Measurements from ENCODE around the gene ZBTB40.

ZBTB40 gene

GRCh38 chr1:22553991-22554522 lies 102.4 kb downstream of the ZBTB40 start:
- FAIRE-seq, result no peak
- DNase-seq (ENCODE audit: low spot score), result no peak

- DNase-seq (ENCODE audit: low spot score), result no peak
- no peak for FAIRE-seq
Measured at GRCh38 chr1:22555371-22555656, 103.7 kb downstream of the ZBTB40 start.

- DNase-seq (ENCODE audit: low spot score), result no peak
- no peak for FAIRE-seq
Measured at GRCh38 chr1:22556391-22557104, 104.9 kb downstream of the ZBTB40 start.

- DNase-seq (ENCODE audit: low spot score), result no peak
- no peak for FAIRE-seq
Measured at GRCh38 chr1:22557341-22557950, 105.8 kb downstream of the ZBTB40 start.

- no peak for FAIRE-seq
- DNase-seq (ENCODE audit: low spot score), result no peak
Measured at GRCh38 chr1:22562584-22563583, 111.2 kb downstream of the ZBTB40 start, which contains the start of gene EPHA8. Gene EPHA8 (plus strand): TSS chr1:22563489. CDS start chr1:22563636, 147 bp downstream.

- no peak for DNase-seq (ENCODE audit: low spot score)
Measured at GRCh38 chr1:22563671-22564602, 112.3 kb downstream of the ZBTB40 start.

GRCh38 chr1:22566161-22566560 lies 114.5 kb downstream of the ZBTB40 start:
- no peak for DNase-seq (ENCODE audit: low spot score)
- FAIRE-seq, result no peak

More at GRCh38 chr1:22563671-22564602, 112.3 kb downstream of the ZBTB40 start:
- FAIRE-seq, result no peak

- no peak for DNase-seq (ENCODE audit: low spot score)
Measured at GRCh38 chr1:22567197-22567596, 115.5 kb downstream of the ZBTB40 start.

GRCh38 chr1:22567994-22568393 lies 116.3 kb downstream of the ZBTB40 start:
- DNase-seq (ENCODE audit: low spot score), result no peak
- FAIRE-seq, result no peak

More at GRCh38 chr1:22567197-22567596, 115.5 kb downstream of the ZBTB40 start:
- no peak for FAIRE-seq

GRCh38 chr1:22569269-22569668 lies 117.6 kb downstream of the ZBTB40 start:
- FAIRE-seq (no peak), DNase-seq (ENCODE audit: low spot score) (no peak)

GRCh38 chr1:22570140-22570909 lies 118.7 kb downstream of the ZBTB40 start:
- no peak for FAIRE-seq

GRCh38 chr1:22572818-22573217 lies 121.2 kb downstream of the ZBTB40 start:
- no peak for DNase-seq (ENCODE audit: low spot score)
- FAIRE-seq, result no peak

More at GRCh38 chr1:22570140-22570909, 118.7 kb downstream of the ZBTB40 start:
- DNase-seq (ENCODE audit: low spot score), result no peak

- FAIRE-seq (no peak), DNase-seq (ENCODE audit: low spot score) (no peak)
Measured at GRCh38 chr1:22573237-22573636, 121.6 kb downstream of the ZBTB40 start.

- DNase-seq (ENCODE audit: low spot score) (no peak), FAIRE-seq (no peak)
Measured at GRCh38 chr1:22575532-22576149, 124.0 kb downstream of the ZBTB40 start.

GRCh38 chr1:22576150-22576544 lies 124.5 kb downstream of the ZBTB40 start:
- no peak for FAIRE-seq
- DNase-seq (ENCODE audit: low spot score), result no peak

- DNase-seq (ENCODE audit: low spot score), result no peak
- no peak for FAIRE-seq
Measured at GRCh38 chr1:22576617-22577016, 125.0 kb downstream of the ZBTB40 start.

GRCh38 chr1:22578732-22579361 lies 127.2 kb downstream of the ZBTB40 start:
- no peak for FAIRE-seq

GRCh38 chr1:22579541-22580155 lies 128.0 kb downstream of the ZBTB40 start:
- DNase-seq (ENCODE audit: low spot score) (no peak), FAIRE-seq (no peak)

More at GRCh38 chr1:22578732-22579361, 127.2 kb downstream of the ZBTB40 start:
- DNase-seq (ENCODE audit: low spot score), result no peak
